ENCODE results near the gene CDKAL1. TPM values are rescaled to one million over a fixed set of nuclear protein-coding genes. Genes with fewer than 3 reads are reported as not detected.

CDKAL1 gene
- total and polyA plus RNA-seq, 9 of the 15 experiments (the other 6 are each of a cell fraction or from before 2014, with no cell fraction given) = 11.2 to 36.3 (median 20.1) TPM

DNA sequence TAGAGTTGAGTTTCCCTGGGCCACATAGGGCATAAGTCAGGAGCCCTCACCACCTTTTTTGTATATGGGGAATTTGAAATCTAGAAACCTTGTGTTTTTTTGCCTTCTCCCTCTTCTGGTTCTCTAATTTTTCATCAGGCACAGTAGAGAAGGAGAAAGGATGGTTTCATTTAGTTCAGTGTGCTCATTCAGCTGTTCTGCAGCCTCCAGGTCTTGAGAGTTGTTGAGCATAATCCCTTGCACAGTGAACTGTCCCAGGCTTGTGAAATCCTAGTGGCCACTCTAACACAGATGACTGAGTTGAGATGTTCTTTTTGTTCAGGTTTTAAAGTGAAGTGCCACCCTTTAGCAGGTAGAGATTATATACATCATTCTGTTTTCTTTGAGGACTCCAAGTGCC lies 183.5 kb downstream of the CDKAL1 start:
- Histone ChIP-seq H3K27me3 (ENCODE audit: control insufficient read depth in 2 of 2, insufficient read depth in 2 of 2, low read length in 2 of 2) (no peaks in the 10 kb centered on the region), H3K9me1 (ENCODE audit: control insufficient read depth, insufficient read depth, low read length) (no peaks in the 10 kb centered on the region), H3K9me3 (replicated peaks; ENCODE audit: control insufficient read depth, insufficient read depth, low read depth, low read length) (no peaks in the 10 kb centered on the region), H3K79me2 (ENCODE audit: control insufficient read depth, insufficient read depth, low read length) (no peaks in the 10 kb centered on the region), H4K20me1 (replicated peaks; ENCODE audit: control insufficient read depth, insufficient read depth, low read length) (no peaks in the 10 kb centered on the region; the same call in 1 of the 2 replicates), H2AFZ (ENCODE audit: low read depth, low read length) (no peak overlapping the region), H3K9ac (ENCODE audit: insufficient read depth in 1 of 2, low read depth in 2 of 2, low read length in 2 of 2) (no peak overlapping the region), H3K36me3 (ENCODE audit: control insufficient read depth, insufficient read depth, low read length) (no peaks in the 10 kb centered on the region), H3K4me1 (replicated peaks in 1 of 2; ENCODE audit: control insufficient read depth in 2 of 2, insufficient read depth in 2 of 2, low read length in 2 of 2) (no peaks in the 10 kb centered on the region), H3K27ac (ENCODE audit: extremely low read depth, low read depth, low read length) (no peak overlapping the region), H3K4me2 (ENCODE audit: insufficient read depth, low read length) (no peak overlapping the region), H3K4me3 (no peak overlapping the region)
- DNase-seq (ENCODE audit: extremely low read depth in 1 of 4, low spot score in 3 of 4) (no peak), ATAC-seq (peak; percentile 61), FAIRE-seq (no peak)
- intact Hi-C loops (cut with micrococcal nuclease) (no loop called here), in situ Hi-C loops (cut with MboI) (no loop called here)
- CTCF ChIA-PET (ENCODE audit: low intra/inter-chr PET ratio) = no interaction called here
- TF ChIP-seq CSDE1 (IDR thresholded peaks at IDR 0.05) = no peak
- TF ChIP-seq, protein P1, sequence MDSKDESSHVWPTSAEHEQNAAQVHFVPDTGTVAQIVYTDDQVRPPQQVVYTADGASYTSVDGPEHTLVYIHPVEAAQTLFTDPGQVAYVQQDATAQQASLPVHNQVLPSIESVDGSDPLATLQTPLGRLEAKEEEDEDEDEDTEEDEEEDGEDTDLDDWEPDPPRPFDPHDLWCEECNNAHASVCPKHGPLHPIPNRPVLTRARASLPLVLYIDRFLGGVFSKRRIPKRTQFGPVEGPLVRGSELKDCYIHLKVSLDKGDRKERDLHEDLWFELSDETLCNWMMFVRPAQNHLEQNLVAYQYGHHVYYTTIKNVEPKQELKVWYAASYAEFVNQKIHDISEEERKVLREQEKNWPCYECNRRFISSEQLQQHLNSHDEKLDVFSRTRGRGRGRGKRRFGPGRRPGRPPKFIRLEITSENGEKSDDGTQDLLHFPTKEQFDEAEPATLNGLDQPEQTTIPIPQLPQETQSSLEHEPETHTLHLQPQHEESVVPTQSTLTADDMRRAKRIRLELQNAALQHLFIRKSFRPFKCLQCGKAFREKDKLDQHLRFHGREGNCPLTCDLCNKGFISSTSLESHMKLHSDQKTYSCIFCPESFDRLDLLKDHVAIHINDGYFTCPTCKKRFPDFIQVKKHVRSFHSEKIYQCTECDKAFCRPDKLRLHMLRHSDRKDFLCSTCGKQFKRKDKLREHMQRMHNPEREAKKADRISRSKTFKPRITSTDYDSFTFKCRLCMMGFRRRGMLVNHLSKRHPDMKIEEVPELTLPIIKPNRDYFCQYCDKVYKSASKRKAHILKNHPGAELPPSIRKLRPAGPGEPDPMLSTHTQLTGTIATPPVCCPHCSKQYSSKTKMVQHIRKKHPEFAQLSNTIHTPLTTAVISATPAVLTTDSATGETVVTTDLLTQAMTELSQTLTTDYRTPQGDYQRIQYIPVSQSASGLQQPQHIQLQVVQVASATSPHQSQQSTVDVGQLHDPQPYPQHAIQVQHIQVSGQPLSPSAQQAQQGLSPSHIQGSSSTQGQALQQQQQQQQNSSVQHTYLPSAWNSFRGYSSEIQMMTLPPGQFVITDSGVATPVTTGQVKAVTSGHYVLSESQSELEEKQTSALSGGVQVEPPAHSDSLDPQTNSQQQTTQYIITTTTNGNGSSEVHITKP (IDR thresholded peaks at IDR 0.05; ENCODE audit: partially characterized antibody) = peak; percentile 72
- TF ChIP-seq, protein P2, sequence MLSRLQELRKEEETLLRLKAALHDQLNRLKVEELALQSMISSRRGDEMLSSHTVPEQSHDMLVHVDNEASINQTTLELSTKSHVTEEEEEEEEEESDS (CRISPR knock-in tag; IDR thresholded peaks at IDR 0.05) = no peak
- no peak for TF ChIP-seq CXXC5 (CRISPR knock-in tag; IDR thresholded peaks at IDR 0.05)
- TF ChIP-seq, protein P3, sequence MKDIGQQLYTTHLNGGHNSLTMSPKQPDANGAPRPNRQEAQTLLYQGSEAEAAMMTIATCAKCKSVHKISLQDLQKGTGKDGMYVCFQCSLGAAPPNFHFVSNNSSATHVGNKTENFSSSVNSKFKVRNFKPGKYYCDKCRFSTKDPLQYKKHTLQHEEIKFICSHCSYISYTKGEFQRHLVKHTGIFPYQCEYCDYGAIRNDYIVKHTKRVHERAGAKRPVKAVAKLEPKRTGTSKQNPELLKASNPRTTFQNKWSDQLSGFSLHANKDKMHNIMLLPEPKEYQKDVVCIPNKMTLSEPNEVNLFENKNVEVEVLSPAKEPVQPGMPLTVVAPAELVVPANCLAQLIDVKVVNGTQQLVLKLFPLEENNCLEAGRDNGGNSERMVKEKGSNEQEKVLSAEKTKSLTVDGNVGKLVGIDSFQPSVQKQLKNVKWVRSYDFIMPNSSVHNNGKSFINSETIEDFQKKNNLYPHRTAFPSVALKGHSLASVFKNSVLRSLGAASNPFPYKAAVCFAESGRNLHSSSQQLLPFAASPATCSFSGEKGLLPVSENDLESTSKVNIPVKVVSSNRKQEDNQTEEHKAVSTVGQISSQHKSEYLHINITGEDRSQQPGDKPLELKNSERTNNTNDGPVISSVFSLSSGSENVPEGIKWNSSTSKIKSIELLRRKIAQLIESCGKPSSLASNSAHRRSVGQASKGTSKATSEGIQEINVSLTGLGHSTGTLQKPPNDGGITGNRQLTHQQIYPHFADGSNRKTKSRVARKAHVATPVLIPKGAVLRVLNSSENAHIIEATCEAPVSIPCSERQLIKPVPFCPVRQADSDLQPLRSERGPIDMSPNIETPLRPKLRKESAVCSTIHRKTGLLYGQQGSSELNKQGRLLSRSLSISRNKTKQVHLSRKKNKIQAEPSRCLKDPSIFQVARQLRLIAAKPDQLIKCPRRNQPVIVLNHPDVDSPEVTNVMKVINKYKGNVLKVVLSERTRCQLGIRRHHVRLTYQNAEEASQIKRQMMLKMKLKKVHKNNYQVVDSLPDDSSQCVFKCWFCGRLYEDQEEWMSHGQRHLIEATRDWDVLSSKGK (CRISPR knock-in tag; IDR thresholded peaks at IDR 0.05) = no peak
- POLR2A ChIA-PET = interaction anchor here (0.7 to 1.7 kb wide), 2 partner anchors 20 to 514 kb away, joined by 3 read pairs; no protein-coding TSS in a partner anchor
- no TSS peak for BruUV-seq (replicated peaks)

Data from K562 (cell line).